Lung (tissue), 12 donors: ENCODE data around the gene LEMD2. TPM values are rescaled to one million over a fixed set of nuclear protein-coding genes. Genes with fewer than 3 reads are reported as not detected.

Source experiments
- ATAC-seq: fragments of 200-7000 bp; cut with Tn5 transposase; one replicate; pipeline ENCODE4 v1.9.1; 2020; ENCODE audit warnings: moderate number of reproducible peaks; ENCODE audit not compliant: insufficient read depth, low FRiP score
- DNase-seq, 3 donors: peaks; one replicate each; pipeline ENCODE4 v3.0.0-alpha.2; 2013 to 2017
- H3K27ac ChIP-seq, 2 donors: one replicate each; pipeline ENCODE4 v1.5.1; 2013; ENCODE audit warnings: mild to moderate bottlenecking in 2 of 2, moderate library complexity in 2 of 2, control low read depth in 1 of 2, inconsistent platforms in 1 of 2, low read depth in 1 of 2, low read length in 1 of 2
- H3K27me3 ChIP-seq, 3 donors: one replicate each; pipeline ENCODE4 v1.5.1; 2013; ENCODE audit warnings: low read length in 2 of 3; ENCODE audit not compliant: control insufficient read depth in 3 of 3, insufficient read depth in 3 of 3
- H3K36me3 ChIP-seq, 4 donors: one replicate each; pipeline ENCODE4 v1.5.1; 2013; ENCODE audit warnings: low read length in 4 of 4, mild to moderate bottlenecking in 1 of 4, moderate library complexity in 1 of 4; ENCODE audit not compliant: control insufficient read depth in 4 of 4, insufficient read depth in 4 of 4
- H3K4me1 ChIP-seq, 5 donors: one replicate each; pipeline ENCODE4 v1.5.1; 2013; ENCODE audit warnings: low read length in 5 of 5, mild to moderate bottlenecking in 2 of 5, moderate library complexity in 1 of 5; ENCODE audit not compliant: control insufficient read depth in 5 of 5, insufficient read depth in 5 of 5
- H3K4me3 ChIP-seq: one replicate; pipeline ENCODE4 v1.5.1; 2013; ENCODE audit warnings: mild to moderate bottlenecking, control low read depth, moderate library complexity
- H3K9ac ChIP-seq, 2 donors: one replicate each; pipeline ENCODE4 v1.5.1; 2013; ENCODE audit warnings: low read length in 2 of 2, control low read depth in 1 of 2; ENCODE audit not compliant: insufficient read depth in 1 of 2
- H3K9me3 ChIP-seq, 4 donors: one replicate each; pipeline ENCODE4 v1.5.1; 2013; ENCODE audit warnings: low read length in 3 of 4, mild to moderate bottlenecking in 1 of 4, moderate library complexity in 1 of 4; ENCODE audit not compliant: control insufficient read depth in 4 of 4, insufficient read depth in 3 of 4
- CTCF ChIP-seq: IDR thresholded peaks from 2 replicates; pipeline ENCODE4 v1.5.1; 2012; ENCODE audit warnings: mild to moderate bottlenecking; ENCODE audit errors: control extremely low read depth, extremely low read depth
- WGBS, 2 donors: extraction: QIAGEN DNeasy Blood & Tissue Kit; methylation state at CpG; one replicate each; pipeline ENCODE4 v1.1.7; 2013; 5-methylcytosine and 5-hydroxymethylcytosine counted together
- polyA plus RNA-seq, 2 donors: library from polyadenylated mRNA; stranded (reverse); fragments of 200-250 nt; gene quantifications; one replicate each; pipeline ENCODE4 v1.2.1, GENCODE V29; 2013
- total RNA-seq, 2 donors: library from RNA; depleted of rRNA in 1 of 2; stranded (reverse); fragments of >200 nt in 1 of 2; gene quantifications; one replicate each; pipeline ENCODE4 v1.2.1, GENCODE V29; 2014 to 2021
- donor health status: control.
- donor health status: control.
- donor health status: Bipolar disorder and iron deficiency.
- donor health status: healthy.
- donor health status: DM: yes; HTN: yes; CAD: no.

LEMD2 gene
- total and polyA plus RNA-seq, 4 donors = 52.1 to 63.6 (median 54.5) TPM

DNA sequence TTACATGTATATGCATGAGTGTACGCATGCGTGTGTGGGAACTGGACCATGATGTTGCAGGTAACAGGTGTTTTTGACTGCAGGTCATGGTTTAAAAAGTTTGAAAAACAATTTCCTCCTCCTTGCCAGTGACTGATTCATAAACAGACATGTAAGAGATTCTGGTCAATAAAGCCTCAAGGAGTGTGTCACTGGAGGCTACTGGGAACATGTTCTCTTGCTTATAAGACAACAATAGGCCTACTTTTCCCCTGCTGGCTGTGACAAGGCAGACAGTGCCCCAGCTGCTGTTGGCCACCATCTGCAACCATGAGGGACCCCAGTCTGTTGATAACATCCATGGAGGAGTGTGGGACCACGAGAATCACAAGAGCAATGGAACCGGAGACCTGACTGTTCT lies 12.7 kb downstream of the LEMD2 start:
- peaks cover 28 to 77% (median 61%) of the 10 kb centered on the region in 4 donors for H3K36me3 ChIP-seq
- ATAC-seq = no peak
- 96 to 98% methylated on average over 4 of the region's 4 CpGs for WGBS, 2 donors
- no peak overlapping the region for H3K27ac ChIP-seq
- no peaks in the 10 kb centered on the region for H3K27me3 ChIP-seq
- H3K9ac ChIP-seq = no peak overlapping the region
- no peaks in the 10 kb centered on the region for H3K9me3 ChIP-seq
- no peak for DNase-seq
- peaks cover 0 to 20% (median 8%) of the 10 kb centered on the region in 5 donors for H3K4me1 ChIP-seq
- no peak overlapping the region for H3K4me3 ChIP-seq
- TF ChIP-seq CTCF = no peak

- no peak overlapping the region for H3K4me3 ChIP-seq
- peaks cover 28 to 67% (median 52%) of the 10 kb centered on the region in 4 donors for H3K36me3 ChIP-seq
- WGBS, 2 donors = 94 to 99% methylated on average over 3 of the region's 3 CpGs
- no peaks in the 10 kb centered on the region for H3K27me3 ChIP-seq
- H3K4me1 ChIP-seq = peaks cover 0 to 34% (median 21%) of the 10 kb centered on the region in 5 donors
- H3K9ac ChIP-seq = no peak overlapping the region
- no peak overlapping the region for H3K27ac ChIP-seq
- TF ChIP-seq CTCF = no peak
- no peaks in the 10 kb centered on the region for H3K9me3 ChIP-seq
- no peak for ATAC-seq
- DNase-seq = no peak
Measured at GRCh38 chr6:33774774-33775173, 14.2 kb downstream of the LEMD2 start.

- no peak for TF ChIP-seq CTCF
- no peak overlapping the region for H3K4me3 ChIP-seq
- peaks cover 22 to 52% (median 41%) of the 10 kb centered on the region in 4 donors for H3K36me3 ChIP-seq
- no peak overlapping the region for H3K9ac ChIP-seq
- H3K27me3 ChIP-seq = no peaks in the 10 kb centered on the region
- DNase-seq = no peak
- no peak overlapping the region for H3K27ac ChIP-seq
- H3K4me1 ChIP-seq = peaks cover 0 to 52% (median 32%) of the 10 kb centered on the region in 5 donors
- no peaks in the 10 kb centered on the region for H3K9me3 ChIP-seq
- ATAC-seq = no peak
- 78 to 83% methylated on average over 6 of the region's 6 CpGs for WGBS, 2 donors
Measured at GRCh38 chr6:33772902-33773472, 15.9 kb downstream of the LEMD2 start.
